GM12892 (cell line): ENCODE data around the gene MAGOH.

Source experiments
- POLR2AphosphoS5 ChIP-seq: IDR thresholded peaks from 2 replicates; pipeline ENCODE4 v1.6.1; 2011; ENCODE audit warnings: low read depth, low read length, control low read depth
- TAF1 ChIP-seq: IDR thresholded peaks from 2 replicates; pipeline ENCODE4 v1.6.1; 2011; ENCODE audit warnings: low read depth, mild to moderate bottlenecking, control low read depth, low read length, borderline replicate concordance

DNA sequence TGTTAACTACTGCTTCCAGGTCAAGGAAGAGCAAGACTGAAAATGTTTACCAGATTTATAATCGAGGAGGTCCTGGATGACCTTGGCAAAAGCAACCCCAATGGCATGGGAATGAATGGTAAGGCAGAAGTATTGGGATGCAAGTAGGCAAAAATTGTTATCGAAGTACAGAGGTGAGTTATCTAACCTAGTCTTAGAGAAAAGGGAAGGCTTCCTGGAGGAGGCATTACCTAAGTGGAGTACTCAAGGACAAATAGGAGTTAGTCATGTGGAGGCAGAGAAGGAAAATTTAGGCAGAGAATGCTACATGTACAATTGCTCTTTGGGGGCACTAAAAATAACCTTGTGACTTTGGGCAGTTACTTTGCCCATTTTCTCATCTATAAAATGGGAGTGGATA lies 3.5 kb upstream of the MAGOH start:
- TF ChIP-seq TAF1 = no peak
- TF ChIP-seq POLR2AphosphoS5 = no peak
